Stimulated activated effector memory CD8-positive, alpha-beta T cell treated with anti-CD3 and anti-CD28 coated beads, Interleukin-12 subunit alpha, Interleukin-12 subunit beta, amount 100 ng/mL, for 72 hours (primary cell): ENCODE measurements around the gene MAX.
"Not testable (repeated sequence)": the region's sequence is repeated elsewhere in the genome, so short reads cannot be mapped to it uniquely, and the experiment has no call there.

Experiments
- ATAC-seq: fragments of 150-1000 bp; cut with Tn5 transposase; 2 replicates; pipeline ENCODE4 v1.10.0; 2021
- DNase-seq, 2 donors: peaks; one replicate each; pipeline ENCODE4 v3.0.0; 2021 to 2022; ENCODE audit warnings: low spot score in 2 of 2
- H3K27ac Mint-ChIP-seq: one replicate; pipeline ENCODE4 v1.8.0; 2022; ENCODE audit warnings: mild to moderate bottlenecking, mixed read lengths
- H3K36me3 Mint-ChIP-seq: one replicate; pipeline ENCODE4 v1.8.0; 2022; ENCODE audit warnings: mild to moderate bottlenecking, mixed read lengths
- H3K4me1 Mint-ChIP-seq: one replicate; pipeline ENCODE4 v1.8.0; 2022; ENCODE audit warnings: mixed read lengths
- H3K4me3 Mint-ChIP-seq: one replicate; pipeline ENCODE4 v1.8.0; 2022; ENCODE audit warnings: mild to moderate bottlenecking, mixed read lengths
- H3K9me3 Mint-ChIP-seq: one replicate; pipeline ENCODE4 v1.8.0; 2022; ENCODE audit warnings: mixed read lengths

Gene MAX

DNA sequence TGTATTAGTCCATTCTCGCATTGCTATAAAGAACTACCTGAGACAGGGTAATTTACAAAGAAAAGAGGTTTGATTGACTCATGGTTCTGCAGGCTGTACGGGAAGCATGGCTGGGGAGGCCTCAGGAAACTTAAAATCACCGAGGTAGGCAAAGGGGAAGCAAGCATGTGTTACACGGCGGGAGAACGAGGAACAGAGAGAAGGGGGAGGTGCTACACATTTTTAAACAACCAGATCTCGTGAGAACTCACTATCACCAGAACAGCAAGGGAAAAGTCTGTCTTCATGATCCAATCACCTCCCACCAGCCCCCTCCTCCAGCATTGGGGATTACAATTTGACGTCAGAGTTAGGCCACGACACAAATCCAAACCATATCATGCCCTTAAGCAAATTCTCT lies 13.3 kb upstream of the MAX start:
- DNase-seq, result no peak
- no peak for ATAC-seq
- Mint-ChIP-seq H3K4me3 (no peak overlapping the region), H3K27ac (no peak overlapping the region), H3K36me3 (no peaks in the 10 kb centered on the region), H3K4me1 (peaks cover 6% of the 10 kb centered on the region), H3K9me3 (no peaks in the 10 kb centered on the region)

DNA sequence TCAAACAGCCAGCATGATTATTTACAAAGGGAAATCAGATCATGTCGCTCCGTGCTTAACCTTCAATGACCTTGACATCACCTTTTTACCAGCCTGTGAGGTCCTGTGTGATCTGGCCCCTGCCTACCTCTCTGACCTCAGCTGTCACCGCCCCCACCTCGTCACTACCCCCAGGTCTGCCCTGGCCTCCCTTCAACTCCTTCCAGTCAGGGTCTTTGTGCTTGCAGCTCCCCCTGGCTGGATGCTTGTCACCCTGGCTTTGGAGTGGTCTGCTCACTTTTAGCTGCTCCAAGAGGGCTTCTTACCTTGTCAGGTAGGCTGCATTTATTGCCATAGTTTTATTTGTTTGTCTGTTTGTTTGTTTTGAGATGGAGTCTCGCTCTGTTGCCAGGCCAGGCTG lies 8.2 kb upstream of the MAX start:
- no peak overlapping the region for H3K27ac Mint-ChIP-seq
- H3K9me3 Mint-ChIP-seq, result no peaks in the 10 kb centered on the region
- ATAC-seq (no peak), DNase-seq (no peak)
- no peaks in the 10 kb centered on the region for H3K36me3 Mint-ChIP-seq
- H3K4me3 Mint-ChIP-seq, result no peak overlapping the region
- H3K4me1 Mint-ChIP-seq, result no peaks in the 10 kb centered on the region

DNA sequence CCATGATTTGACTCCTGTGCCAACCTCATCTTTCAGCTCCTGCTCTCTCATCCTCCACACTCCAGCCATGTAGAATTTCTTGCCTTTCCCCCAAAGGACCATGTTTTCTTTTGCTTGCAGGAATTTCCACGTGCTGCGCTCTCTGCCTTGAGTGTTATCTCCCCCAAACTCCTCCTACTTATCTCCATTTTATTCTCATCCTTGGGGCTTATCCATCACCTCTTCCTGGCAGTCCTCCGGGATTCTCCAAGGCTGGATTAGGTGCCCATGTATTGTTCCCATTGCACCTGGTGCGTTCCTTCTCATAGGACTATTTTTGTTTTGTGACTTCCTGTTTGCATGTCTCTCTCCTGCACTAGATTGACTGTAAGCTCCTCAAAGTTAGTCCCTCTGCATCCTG lies 7.0 kb upstream of the MAX start:
- H3K4me1 Mint-ChIP-seq, result no peaks in the 10 kb centered on the region
- no peaks in the 10 kb centered on the region for H3K36me3 Mint-ChIP-seq
- DNase-seq (no peak), ATAC-seq (no peak)
- no peaks in the 10 kb centered on the region for H3K9me3 Mint-ChIP-seq
- no peak overlapping the region for H3K4me3 Mint-ChIP-seq
- H3K27ac Mint-ChIP-seq, result no peak overlapping the region

DNA sequence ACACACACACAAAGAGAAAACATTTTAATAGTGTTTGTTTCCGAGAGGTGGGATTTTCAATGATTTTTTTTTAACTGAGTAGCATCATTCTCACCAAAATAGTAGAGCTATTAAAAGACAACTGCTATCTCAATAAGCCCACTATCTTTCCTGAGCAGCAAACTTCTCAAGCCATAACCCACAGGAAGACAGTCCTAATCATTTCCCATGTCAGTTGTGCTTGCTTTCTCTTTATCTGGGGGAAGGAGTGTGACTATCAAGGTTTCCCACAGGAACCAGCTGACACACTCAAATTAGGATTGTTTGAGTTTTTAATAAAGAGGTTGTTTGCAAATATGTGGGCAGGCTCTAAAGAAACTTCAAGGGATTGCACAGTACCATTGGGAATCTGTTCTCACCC lies 4.9 kb upstream of the MAX start:
- no peaks in the 10 kb centered on the region for H3K4me1 Mint-ChIP-seq
- H3K36me3 Mint-ChIP-seq, result peaks cover 7% of the 10 kb centered on the region
- ATAC-seq, result no peak
- no peak overlapping the region for H3K27ac Mint-ChIP-seq
- no peak overlapping the region for H3K4me3 Mint-ChIP-seq
- no peak for DNase-seq
- H3K9me3 Mint-ChIP-seq, result no peaks in the 10 kb centered on the region

DNA sequence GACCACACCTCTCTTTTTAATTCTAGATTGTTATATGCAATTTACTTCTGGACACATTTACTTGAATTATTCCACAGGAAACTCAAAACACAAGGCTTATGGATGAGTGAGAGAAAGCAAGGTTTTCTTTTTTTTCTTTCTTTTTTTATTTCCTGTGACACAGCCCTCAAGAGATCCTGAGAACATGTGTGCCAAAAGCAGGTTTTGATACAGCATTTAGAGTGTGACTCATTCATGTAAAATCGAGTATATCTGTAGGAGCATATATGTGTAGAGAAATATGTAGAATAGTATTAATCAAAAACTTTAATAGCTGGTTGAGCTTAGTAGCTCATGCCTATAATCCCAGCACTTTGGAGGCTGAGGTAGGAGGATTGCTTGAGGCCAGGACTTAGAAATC lies 4.4 kb upstream of the MAX start:
- no peak overlapping the region for H3K4me3 Mint-ChIP-seq
- ATAC-seq, result no peak
- H3K36me3 Mint-ChIP-seq, result peaks cover 9% of the 10 kb centered on the region

DNA sequence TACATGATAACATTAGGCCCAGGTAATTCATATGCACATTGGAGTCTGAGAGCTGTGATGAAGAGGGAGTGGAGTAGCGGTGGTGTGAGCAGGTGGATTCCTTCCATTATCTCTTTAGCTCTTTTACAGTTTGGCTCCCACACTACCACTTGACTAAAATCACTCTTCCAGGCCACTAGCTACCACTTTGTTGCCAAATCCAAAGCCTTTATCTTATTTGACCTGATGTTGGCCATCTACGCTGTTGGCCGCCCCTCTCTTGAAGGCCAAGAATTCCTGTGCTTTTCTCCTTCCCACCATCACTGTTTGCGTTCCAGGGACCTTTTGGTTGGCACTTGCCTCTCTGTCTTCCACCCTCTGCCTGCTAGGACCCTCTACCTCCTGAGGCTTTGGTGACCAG lies 4.0 kb upstream of the MAX start:
- H3K4me1 Mint-ChIP-seq, result peaks cover under 1% of the 10 kb centered on the region
- no peak overlapping the region for H3K27ac Mint-ChIP-seq
- no peaks in the 10 kb centered on the region for H3K9me3 Mint-ChIP-seq
- H3K4me3 Mint-ChIP-seq, result no peak overlapping the region
- ATAC-seq (no peak), DNase-seq (no peak)
- H3K36me3 Mint-ChIP-seq, result peaks cover 11% of the 10 kb centered on the region

More for the DNA sequence above, 4.4 kb upstream of the MAX start:
- H3K27ac Mint-ChIP-seq, result no peak overlapping the region
- no peak for DNase-seq
- no peaks in the 10 kb centered on the region for H3K9me3 Mint-ChIP-seq
- H3K4me1 Mint-ChIP-seq, result no peaks in the 10 kb centered on the region

DNA sequence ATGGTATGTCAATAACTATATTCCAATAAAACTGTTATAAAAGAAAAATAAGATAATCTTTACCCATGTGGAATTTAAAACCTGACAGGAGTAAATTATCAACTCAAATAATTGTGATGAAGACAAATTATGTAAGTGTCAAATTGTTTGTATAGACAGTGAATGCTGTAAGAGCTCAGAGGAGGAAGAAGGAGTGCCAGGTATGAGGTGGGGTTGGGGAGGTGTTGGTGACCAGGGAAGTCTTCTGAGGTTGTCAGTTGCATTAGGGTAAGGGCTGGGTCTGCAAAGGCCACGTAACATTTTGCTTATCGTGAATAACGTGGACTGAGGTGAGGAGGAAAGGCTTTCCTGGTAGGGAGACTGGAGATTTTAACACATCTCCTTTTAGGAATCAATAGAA lies 2.5 kb upstream of the MAX start:
- ATAC-seq, result no peak
- Mint-ChIP-seq H3K4me3 (no peak overlapping the region), H3K4me1 (peaks cover 12% of the 10 kb centered on the region), H3K27ac (no peak overlapping the region), H3K9me3 (no peaks in the 10 kb centered on the region), H3K36me3 (peaks cover 26% of the 10 kb centered on the region)
- no peak for DNase-seq

GRCh38 chr14:65103150-65103760 lies 938 bp upstream of the MAX start:
- no peaks in the 10 kb centered on the region for H3K9me3 Mint-ChIP-seq
- peaks cover 42% of the 10 kb centered on the region for H3K36me3 Mint-ChIP-seq
- DNase-seq, result no peak
- no peak for ATAC-seq
- H3K4me1 Mint-ChIP-seq, result peaks cover 25% of the 10 kb centered on the region
- peak overlapping the region; percentile 94 for H3K27ac Mint-ChIP-seq
- peak overlapping the region; percentile 81 for H3K4me3 Mint-ChIP-seq

DNA sequence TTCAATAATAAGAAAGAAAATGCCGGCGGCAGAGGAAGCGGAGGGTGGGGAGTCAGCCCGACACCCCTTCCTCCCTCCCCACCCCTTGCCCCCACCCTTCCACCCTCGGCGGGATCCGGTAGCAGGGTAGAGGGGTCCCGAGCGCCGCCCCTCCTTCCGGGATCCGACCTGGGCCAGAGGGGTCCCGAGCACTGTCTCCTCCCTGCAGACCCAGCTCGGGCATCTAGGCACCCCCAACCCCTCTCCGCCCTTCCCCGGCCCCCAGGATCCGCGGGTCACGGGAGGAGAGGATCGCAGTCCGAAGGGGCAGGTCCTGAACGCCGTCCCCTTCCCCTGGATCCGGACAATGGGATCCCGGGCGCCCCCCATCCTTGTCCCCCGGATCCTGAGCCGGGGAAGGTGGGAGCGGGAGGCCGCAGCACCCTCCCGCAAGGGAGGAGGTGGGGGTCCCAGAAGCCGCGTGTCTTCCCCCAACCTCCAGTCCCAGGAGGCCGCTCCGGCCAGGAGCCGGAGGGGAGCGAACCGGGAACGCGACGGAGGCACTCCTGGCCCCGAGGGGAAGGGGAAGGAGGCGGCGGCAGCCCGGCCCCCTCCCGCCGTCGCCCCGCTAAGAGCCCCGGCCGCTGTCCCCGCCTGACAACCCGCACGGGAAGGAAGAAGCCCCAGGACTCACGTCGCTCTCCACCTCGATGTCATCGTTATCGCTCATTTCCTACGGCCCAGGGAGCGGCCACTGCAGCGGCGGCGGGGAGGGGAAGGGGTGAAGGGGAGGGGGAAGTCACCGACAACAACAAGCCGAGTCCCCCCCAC lies 481 bp downstream of the MAX start:
- peak overlapping the region; percentile 94 for H3K27ac Mint-ChIP-seq
- no peaks in the 10 kb centered on the region for H3K9me3 Mint-ChIP-seq
- H3K4me3 Mint-ChIP-seq, result peak overlapping the region; percentile 81
- ATAC-seq, result no peak
- H3K4me1 Mint-ChIP-seq, result peaks cover 33% of the 10 kb centered on the region
- peak in 1 of 2 donors; percentile 19 for DNase-seq
- H3K36me3 Mint-ChIP-seq, result peaks cover 56% of the 10 kb centered on the region

- Mint-ChIP-seq H3K4me3 (peak overlapping the region; percentile 81), H3K27ac (peak overlapping the region; percentile 94), H3K4me1 (peaks cover 41% of the 10 kb centered on the region), H3K9me3 (no peaks in the 10 kb centered on the region), H3K36me3 (peaks cover 64% of the 10 kb centered on the region)
- DNase-seq, result no peak
- no peak for ATAC-seq
Observed at GRCh38 chr14:65100922-65101541, 1.3 kb downstream of the MAX start.

DNA sequence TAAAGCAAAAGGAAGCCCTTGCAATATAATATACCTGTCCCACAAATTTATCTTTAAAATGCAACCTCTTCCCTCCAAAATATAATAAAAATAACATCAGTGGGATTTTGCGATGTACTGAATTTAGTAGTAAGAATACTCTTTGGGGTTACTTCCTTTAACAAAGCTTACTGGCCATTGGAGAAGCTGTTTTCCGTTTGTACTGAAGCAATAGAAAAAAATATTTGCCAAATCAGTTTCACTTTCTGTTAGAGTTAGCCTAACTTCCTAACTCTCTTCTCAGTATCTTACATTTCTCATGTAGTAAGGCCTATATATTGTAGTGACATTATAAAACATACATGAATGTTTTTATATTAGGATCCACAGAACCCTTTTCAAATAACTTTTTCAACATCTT lies 3.7 kb downstream of the MAX start:
- Mint-ChIP-seq H3K36me3 (peaks cover 88% of the 10 kb centered on the region), H3K4me1 (peaks cover 65% of the 10 kb centered on the region), H3K9me3 (no peaks in the 10 kb centered on the region), H3K27ac (peak overlapping the region; percentile 90), H3K4me3 (peak overlapping the region; percentile 81)
- ATAC-seq (no peak), DNase-seq (no peak)

- ATAC-seq (no peak), DNase-seq (no peak)
- Mint-ChIP-seq H3K4me3 (no peak overlapping the region), H3K9me3 (no peaks in the 10 kb centered on the region), H3K36me3 (peaks cover 100% of the 10 kb centered on the region), H3K4me1 (peaks cover 76% of the 10 kb centered on the region), H3K27ac (peak overlapping the region; percentile 76)
Observed at GRCh38 chr14:65096323-65097089, 5.8 kb downstream of the MAX start.

DNA sequence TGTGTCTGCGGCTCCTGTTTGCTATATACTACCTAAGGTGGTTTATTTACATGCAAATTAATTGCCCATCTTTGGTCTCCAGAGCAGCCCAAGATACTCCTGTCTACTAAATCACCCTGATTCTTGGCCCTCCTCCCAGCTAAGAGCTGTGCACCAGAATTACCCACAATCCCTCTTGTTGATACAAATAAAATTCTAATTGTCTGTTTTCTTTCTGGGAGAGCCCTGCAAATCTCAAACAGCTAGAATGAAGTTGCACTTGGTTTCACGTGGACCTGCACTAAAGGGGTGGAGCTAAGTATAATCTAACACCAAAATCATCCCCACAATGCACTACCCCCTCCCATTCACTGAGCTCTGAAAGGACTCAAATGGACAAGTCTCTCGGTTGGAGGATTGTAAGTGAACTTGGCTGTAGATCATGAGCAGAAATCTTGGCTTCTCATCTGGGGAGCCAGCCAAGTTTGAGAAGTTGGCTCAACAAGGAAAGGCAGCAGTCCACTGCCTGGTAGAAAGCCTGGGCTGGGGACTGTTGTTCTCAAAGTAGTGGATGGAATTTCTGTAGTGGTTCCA lies 6.6 kb downstream of the MAX start:
- H3K9me3 Mint-ChIP-seq, result no peaks in the 10 kb centered on the region
- DNase-seq (no peak), ATAC-seq (no peak)
- H3K4me1 Mint-ChIP-seq, result peaks cover 72% of the 10 kb centered on the region
- no peak overlapping the region for H3K4me3 Mint-ChIP-seq
- H3K36me3 Mint-ChIP-seq, result peaks cover 100% of the 10 kb centered on the region
- peak overlapping the region; percentile 76 for H3K27ac Mint-ChIP-seq

GRCh38 chr14:65092349-65092748 lies 10.0 kb downstream of the MAX start:
- Mint-ChIP-seq H3K27ac (no peak overlapping the region), H3K4me3 (no peak overlapping the region), H3K36me3 (peaks cover 98% of the 10 kb centered on the region), H3K4me1 (peaks cover 51% of the 10 kb centered on the region), H3K9me3 (no peaks in the 10 kb centered on the region)
- ATAC-seq, result no peak
- no peak for DNase-seq

DNA sequence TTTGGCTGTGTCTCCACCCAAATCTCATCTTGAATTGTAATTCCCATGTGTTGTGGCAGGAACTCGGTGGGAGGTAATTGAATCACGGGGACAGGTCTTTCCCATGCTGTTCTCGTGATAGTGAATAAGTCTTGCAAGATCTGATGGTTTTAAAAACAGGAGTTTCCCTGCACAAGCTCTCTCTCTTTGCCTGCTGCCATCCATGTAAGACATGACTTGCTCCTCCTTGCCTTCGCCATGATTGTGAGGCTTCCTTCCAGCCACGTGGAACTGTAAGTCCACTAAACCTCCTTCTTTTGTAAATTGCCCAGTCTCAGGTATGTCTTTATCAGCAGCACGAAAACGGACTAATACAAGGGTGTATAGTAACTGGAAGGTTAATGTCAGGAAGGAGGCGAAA lies 14.5 kb downstream of the MAX start:
- H3K36me3 Mint-ChIP-seq, result peaks cover 98% of the 10 kb centered on the region
- H3K27ac Mint-ChIP-seq, DNase-seq, H3K9me3 Mint-ChIP-seq, H3K4me3 Mint-ChIP-seq, ATAC-seq: not testable (repeated sequence)
- H3K4me1 Mint-ChIP-seq, result peaks cover 36% of the 10 kb centered on the region
